ENCODE results near the gene GNGT2. TPM values are rescaled to one million over a fixed set of nuclear protein-coding genes. Genes with fewer than 3 reads are reported as not detected.

GNGT2 gene
- not detected for total RNA-seq

DNA sequence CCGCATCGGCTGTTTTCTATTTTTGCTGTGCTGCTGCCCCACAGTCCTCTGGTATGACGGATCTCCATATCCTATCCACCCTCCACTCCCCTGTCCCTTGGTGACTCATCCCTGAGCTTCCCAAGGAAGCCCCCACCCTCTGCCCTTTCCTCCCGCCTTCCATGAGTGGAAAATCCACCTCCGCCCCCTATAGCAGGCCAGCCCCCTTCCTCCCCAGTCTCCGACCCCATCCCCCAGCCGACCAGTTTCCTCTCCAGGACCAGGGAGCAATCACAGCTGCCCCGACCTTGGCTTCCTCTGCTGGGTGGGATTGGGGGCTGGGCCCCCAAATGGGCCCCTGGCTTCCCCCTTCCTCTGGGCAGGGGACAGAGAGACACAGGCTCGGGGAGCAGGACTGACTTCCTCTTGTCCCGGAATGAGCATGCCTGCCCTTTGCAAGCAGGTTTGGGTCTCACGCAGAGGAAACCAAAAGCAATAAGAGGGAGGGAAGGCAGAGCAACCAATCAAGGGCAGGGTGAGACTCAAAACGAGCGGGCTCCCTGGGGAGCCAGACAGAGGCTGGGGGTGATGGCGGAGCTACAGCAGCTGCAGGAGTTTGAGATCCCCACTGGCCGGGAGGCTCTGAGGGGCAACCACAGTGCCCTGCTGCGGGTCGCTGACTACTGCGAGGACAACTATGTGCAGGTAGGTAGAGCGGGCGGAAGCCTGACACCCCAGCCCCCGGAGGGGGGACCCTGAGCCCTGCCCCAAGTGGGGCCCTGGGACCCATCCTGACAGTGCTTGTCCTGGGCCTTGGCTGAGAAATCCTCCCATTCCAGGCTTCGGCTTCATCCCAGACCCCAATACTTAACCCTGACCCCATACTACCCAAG is at the start of gene GNGT2, which contains the start of gene ABI3:
Gene GNGT2 (minus strand): TSS at position 417 of the 872 bp plus-strand sequence. CDS start 3,152 bp downstream, outside the sequence.
Gene ABI3 (plus strand): TSS at position 550 of the 872 bp plus-strand sequence. CDS start 18 bp downstream, at position 568.
- peak; percentile 44 for DNase-seq

DNA sequence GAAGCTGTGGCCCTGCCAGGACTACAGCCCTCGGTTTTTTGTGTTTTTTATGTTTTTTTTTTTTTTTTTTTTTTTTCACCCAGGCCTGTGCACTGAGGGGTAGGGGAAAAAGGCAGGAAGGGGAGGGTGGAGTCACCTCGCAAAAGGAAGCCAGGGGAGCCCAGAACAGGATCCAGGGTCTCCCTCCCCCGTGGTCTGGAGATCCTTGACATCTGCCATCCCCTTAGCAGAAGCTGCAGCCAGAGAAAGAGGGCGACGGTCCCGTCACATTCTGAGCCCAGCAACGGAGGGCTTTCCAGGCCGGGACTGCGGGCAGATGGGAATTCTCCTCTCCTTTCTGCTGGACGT is 49.3 kb upstream of the GNGT2 start:
- no peak for DNase-seq

DNA sequence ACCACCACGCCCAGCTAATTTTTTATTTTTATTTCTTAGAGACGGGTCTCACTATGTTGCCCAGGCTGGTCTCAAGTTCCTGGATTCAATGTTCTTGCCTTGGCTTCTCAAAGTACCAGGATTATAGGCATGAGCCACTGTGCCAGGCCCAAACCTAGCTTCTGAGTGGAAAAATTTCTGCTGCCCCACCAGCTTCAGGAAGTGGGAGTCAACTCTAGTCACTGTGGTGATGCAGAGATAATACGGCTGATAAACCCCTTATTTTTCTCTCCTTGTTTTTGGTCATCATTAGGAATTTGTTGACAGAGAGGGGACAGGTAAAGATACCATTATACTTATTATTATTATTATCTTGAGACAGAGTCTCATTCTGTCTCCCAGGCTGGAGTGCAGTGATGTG is 48.0 kb upstream of the GNGT2 start:
- no peak for DNase-seq

DNA sequence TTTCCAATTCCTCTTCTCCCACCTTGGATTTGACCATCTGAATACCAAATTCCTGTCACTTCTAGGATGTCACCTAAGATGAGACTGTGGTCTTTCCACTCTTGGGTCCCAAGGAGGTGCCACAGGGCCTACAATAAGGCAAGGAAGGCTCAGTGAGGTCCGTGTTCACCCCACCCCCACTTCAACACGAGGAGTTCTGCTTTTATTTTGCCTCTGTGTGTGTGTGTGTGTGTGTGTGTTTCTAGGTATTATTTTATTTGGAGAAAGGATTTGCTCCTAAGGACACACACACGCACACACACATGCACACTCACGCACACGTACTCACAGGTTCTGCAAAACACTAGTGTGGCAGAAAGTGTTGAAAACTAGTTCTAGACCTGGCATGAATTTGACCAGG is 44.8 kb upstream of the GNGT2 start:
- no peak for DNase-seq

DNA sequence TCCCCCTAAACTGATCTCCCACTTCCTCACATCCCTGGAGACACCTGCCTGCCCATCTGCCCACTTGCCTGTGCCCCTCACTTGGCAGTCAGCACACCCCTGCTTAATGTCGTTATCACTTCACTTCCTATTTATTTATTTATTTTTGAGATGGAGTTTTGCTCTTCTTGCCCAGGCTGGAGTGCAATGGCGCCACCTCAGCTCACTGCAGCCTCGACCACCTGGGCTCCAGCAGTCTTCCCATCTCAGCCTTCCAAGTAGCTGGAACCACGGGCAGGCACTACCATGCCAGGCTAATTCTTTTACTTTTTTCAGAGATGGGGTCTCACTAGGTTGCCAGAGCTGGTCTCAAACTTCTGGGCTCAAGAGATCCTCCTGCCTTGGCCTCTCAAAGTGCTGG is 43.7 kb upstream of the GNGT2 start:
- DNase-seq = no peak

DNA sequence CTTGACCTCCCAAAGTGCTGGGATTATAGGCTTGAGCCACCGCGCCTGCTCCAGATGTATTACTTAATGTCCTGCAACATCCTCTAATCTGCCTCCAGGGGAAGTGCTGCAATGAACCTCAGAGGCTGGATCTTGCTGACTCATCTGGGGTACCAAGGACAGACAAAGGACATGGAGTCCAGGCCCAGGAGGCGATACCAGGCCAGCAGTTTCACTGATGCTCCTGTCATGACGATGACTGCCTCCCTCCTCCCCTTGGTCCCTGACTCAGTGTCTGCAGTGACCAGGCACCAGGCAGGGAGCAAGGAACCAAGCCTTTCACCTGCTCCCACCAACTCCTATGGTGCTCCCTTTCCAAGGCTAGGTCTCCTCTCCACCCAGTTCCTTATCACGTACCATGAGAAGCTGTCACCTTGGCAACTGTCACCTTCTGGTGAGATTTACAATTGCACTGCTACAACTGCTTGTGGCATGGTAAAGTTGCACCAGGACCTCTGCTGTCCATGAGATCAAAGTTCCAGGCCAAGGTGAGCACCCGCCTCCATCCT is 41.8 kb upstream of the GNGT2 start:
- no peak for DNase-seq

DNA sequence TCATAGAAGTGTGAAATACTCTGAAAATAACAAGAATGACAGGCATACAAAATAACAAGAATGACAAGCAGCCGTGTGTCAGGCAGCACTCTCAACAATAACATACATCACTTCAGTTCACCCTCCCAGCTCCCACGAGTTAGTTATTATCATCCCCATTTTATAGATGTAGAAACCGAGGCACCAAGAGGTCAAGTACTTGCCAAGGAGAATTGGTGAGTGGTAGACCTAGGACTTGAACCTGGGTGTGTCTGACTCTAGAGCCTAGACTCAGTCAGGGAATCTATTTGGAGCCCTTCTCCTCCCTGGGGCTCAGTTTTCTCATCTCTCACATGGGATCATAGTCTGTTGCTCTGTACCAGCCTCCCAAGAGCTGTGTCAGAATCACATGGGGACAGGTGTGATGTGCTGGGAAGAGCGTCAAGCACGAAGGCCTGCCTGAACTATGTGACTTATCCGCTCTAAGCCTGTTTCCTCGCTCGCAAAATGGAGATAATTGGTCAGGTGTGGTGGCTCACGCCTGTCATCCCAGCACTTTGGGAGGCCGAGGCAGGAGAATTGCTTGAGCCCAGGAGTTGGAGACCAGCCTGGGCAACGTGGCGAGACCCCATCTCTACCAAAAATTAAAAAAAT is 39.6 kb upstream of the GNGT2 start:
- DNase-seq = no peak

DNA sequence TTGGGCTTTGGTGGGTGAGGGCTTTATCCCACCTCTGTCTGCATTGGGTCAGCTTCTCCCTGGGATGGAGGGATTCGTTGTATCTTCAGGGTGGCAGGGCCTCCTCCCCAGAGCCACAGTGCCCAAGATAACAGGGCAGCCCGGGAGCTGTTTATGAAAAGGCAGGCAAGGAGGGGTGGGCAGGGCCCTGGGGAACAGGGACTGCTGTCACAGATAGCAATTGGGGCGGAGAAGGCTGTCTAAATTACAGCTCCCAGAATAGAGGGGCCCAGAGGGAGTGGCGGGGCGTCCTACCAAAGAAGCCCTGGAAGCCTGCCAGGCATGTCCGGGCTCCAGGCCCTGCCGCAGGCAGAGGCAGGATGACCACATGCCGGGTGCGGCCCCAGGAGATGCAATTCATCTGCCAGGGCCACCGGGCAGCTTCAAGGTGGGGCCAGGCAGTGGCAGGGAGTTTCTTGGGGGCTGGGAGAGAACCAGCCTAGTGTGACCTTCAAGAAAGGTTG is 39.0 kb upstream of the GNGT2 start:
- no peak for DNase-seq

DNA sequence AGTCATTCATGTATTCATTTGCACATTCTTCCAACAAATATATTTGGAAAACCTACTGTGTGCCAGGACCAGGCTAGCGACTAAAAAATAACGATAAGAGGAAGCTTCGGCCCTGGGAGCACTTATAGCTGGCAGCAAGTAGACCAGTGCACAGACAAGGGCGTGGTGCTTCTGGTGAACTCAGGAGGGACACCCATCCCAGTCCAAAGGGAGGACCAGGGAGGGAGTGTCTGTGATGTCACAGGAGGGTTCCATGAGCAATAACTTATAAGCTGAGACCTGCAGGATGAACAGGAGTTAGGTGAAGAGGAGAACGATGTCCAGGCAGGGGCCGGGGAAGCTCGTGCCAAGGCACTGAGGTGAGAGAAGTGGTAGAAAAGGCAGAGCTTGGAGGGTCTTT is 37.6 kb upstream of the GNGT2 start:
- DNase-seq = no peak

DNA sequence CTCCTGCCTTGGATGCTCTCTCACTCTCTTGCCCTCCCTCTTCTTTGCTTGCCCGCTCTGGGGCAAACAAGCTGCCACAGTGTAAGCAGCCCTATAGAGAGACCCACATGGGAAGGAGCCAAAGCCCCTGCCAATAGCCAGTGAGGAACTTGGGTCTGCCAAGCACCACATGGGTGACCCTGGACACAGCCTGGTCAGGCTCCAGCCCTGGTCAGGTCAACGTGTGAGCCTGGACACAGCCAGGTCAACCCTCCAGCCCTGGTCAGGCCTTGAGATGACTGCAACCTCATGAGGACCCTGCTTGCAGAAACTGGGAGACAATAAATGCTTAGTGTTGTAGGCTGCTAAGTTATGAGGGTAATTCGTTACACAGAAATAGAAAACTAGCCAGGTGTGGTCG is 34.5 kb upstream of the GNGT2 start:
- DNase-seq = no peak

DNA sequence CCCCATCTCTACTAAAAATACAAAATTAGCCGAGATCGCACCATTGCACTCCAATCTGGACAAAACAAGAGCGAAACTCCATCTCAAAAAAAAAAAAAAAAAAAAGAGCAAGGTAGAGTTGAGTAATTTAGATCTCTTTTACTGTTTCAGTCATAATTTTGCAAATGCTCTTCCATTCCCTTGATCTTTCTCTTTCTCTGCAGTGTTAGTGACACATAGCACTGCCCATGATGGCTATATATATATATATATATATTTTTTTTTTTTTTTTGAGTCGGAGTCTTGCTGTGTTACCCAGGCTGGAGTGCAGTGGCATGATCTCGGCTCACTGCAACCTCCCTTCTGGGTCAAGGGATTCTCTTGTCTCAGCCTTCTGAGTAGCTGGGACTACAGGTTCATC is 32.4 kb upstream of the GNGT2 start:
- no peak for DNase-seq

DNA sequence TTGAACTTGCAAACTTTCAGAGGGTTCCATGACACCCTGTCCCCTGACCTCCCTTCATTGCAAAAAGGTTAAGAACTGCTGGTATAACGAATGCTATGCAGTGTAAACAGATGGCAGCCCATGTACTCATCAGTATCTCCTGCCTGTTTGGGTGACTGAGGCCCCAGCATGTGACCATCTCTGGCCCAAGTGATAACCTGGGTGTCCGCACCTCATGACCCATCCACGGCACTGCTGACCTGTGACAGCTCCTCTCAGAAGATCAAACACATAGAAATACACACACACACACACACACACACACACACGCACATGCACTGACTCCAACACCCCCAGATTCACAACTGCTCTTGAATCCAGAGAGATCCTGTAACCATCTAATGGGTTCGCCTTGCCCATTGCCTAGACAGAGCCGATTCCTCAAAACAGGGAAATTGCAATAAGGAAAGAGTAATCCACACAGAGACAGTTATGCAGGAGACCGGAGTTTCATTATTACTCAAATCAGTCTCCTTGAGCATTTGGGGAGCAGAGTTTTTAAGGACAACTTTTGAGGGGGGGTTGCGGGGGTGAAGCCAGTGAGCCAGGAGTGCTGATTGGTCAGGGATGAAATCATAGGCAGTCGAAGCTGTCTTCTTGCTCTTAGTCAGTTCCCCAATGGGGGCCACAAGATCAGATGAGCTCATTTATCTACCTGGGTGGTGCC is 31.5 kb upstream of the GNGT2 start:
- DNase-seq = no peak

DNA sequence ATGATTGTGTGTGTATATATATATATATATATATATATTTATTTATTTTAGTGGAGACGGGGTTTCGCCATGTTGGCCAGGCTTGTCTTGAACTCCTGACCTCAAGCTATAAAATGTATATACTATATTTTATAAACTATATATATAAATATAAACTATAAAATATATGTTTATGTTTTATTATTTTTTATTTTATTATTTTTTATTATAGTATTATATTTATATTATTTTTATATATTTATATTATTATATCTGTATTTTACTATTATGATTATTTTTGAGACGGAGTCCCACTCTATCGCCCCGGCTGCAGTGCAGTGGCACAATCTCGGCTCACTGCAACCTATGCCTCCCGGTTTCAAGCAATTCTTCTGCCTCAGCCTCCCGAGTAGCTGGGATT is 30.7 kb upstream of the GNGT2 start:
- DNase-seq = no peak

DNA sequence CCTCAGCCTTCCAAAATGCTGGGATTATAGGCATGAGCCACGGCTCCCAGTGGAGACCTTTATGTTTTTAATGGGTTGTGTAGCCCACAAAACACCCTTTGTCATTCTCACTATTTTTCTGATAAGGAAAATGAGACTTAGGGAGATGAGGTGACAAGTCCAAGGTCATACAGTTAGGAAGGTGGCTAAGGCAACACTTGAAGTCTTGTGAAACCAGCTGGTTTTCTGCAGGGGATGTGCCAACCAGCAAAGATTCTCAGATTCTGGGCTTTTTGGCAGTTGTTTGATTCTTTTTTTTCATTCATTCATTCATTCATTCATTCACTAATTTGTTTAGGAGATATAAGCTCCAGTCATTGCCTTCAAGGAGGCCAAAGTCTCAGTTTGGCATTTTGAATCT is 30.2 kb upstream of the GNGT2 start:
- DNase-seq = no peak

DNA sequence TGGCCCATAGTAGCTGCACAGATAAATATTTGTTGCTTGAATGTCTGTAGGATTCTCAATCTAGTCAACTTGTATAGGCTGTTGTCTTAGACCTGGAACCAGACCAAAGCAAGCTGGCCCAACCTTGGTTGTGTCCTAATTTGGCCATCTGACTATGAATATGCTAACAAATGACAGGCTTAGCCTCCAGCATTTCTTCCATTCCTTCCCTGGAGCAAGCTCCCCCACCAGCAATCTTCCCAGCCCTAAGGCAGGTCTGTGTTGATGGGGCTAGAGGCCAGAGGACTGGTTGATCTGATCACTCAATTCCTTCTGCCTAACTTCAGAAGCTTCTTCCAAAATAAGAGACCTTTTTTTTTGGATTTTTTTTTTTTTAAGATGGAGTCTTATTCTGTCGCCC is 29.6 kb upstream of the GNGT2 start:
- DNase-seq = no peak

DNA sequence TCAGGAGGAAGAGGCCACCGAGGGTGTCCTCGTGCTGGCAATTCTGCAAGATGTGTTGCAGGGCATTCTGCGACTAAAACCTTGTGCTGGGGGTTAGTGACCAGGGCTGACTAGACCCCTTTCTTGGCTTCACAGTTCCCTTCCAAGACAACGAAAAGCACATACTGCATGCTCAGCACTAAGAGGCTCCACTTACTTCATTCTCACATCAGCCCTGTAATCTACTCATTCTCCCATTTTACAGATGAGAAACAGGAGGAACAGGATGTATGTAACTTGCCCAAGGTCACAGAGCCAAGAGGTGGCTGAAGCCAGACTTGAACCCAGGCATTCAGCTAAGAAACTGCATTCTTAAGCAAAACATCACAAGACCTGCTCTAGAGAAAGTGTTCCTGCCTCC is 25.5 kb upstream of the GNGT2 start:
- DNase-seq = no peak

DNA sequence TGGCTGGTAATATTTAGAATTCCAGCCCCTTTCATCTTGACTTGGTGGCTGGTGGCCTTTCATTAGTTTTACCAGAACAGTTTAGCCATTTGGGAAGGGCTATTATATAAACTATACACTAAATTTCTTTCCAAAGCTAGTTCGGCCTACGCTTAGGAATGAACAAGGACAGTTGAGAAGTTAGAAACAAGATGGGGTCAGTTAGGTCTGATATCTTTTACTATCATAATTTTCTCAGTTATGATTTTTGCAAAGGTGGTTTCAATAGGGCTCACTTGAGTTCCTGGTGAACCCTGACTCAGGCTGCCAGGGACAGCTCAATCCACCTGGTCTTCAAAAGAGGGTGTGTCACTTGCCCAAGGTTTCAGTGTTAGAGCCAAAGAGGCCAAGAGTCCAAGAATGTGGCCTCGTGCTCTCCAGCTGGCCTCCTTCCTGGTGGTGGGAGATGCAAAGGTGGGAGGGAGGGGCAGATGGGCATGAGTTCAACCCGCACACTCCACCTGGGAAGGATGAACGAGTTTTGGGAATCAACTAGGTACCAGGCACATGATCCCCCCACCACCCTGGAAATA is 24.2 kb upstream of the GNGT2 start:
- no peak for DNase-seq

DNA sequence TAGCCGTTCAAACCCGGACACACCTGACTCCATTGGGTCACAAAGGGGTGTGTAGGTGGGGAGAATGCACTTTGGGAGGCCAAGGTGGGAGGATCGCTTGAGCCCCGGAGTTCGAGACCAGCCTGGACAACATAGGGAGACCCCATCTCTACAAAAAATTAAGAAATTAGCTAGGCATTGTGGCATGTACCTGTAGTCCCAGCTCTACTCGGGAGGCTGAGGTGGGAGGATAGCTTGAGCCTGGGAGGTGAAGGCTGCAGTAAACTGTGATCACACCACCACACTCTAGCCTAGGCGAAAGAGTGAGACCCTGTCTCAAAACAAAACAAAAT is 21.2 kb upstream of the GNGT2 start:
- no peak for DNase-seq

DNA sequence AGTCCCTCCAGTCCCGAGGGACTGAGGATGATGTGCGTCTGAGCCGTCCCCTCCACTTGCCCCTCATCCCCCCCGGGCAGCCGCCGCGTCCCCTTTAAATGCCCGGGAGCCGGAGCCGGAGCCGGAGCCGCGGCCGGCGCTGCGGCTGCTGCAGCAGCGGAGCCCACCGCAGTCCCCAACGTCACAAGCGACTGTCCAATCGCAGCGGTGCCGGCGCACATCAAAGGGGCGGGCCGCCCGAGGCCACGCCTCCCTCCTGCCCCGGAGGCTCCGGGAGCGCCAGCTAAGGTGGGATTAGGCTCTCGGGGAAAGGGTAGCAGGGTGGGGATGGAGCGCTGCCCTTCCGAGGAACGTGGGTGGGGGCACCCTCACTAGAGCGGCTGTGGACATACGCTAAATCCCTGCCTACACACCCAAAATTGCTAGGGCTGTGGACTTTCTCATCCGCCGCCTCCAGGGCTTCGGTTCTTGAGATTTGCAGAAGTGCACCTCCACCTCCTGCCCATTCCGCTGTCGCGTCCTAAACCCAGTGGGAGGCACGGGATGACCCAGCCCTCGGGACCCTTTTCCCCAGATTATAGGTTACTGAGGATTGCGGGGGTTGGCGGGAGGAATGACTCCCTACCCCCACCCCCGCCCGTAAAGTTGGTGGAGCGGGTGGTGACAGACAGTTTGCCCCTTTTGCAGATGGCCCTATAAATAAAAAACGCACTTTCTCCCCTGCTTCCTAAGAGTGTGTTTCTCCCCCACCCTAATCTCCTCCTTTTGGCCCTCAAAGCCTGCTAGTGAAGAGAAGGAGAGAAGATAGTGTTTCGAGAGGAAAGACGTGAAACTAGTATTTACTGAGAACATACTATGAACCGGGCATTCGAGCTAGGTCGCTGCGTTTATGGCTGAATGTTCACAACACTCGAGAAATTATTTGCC is 20.5 kb upstream of the GNGT2 start, which contains the start of gene PHOSPHO1:
Gene PHOSPHO1 (minus strand): TSS at position 152 of the 927 bp plus-strand sequence. CDS start 4,096 bp downstream, outside the sequence.
- peak; percentile 83 for DNase-seq

DNA sequence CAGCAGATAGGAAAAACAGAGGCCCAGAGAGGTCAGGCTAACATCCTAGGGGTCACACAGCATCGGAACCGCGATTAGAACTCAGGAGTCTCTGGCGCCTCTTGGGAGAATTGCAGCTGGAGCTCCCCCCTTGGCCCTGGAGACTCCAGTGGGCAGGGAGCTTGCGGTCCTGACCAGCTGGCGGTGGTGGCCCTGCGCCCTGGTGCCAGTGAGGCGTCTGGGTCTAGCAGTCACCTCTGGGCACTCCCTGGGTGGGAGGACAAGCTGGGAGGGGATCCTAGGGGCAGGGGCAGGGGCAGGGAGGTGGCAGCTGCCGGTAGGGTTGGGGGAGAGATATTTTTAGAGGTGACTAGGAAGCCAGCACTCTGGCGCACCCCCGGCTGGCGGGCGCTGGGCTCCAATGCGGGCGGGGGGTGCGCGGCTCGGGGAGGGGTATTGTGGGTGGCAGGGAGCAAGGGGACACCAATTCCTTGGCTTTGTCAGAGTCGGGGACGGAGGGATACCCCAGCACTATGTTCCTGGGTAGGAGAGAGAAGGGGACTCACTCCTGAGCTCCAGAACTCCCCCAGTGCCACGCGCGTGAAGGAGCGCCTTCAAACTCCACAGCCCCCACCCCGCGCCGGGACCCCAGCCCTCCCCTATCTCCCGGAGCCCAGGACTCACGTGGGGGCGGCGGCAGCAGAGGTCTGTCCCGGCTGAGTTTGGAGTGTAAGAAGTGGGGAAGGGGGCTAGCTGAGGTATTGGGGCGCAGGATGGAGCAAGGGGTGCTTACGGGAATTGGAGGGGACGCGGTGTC is 19.6 kb upstream of the GNGT2 start:
- no peak for DNase-seq

All from effector CD4-positive, alpha-beta T cell (primary cell).